ENCODE measurements around the gene TNNT1. TPM values are rescaled to one million over a fixed set of nuclear protein-coding genes. Genes with fewer than 3 reads are reported as not detected.
A peak's percentile ranks its signal among the peaks of the same experiment; 100 is the strongest.

TNNT1 gene, protein sequence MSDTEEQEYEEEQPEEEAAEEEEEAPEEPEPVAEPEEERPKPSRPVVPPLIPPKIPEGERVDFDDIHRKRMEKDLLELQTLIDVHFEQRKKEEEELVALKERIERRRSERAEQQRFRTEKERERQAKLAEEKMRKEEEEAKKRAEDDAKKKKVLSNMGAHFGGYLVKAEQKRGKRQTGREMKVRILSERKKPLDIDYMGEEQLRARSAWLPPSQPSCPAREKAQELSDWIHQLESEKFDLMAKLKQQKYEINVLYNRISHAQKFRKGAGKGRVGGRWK
- 74.1 and 121 TPM in 2 replicates for total RNA-seq (ENCODE audit: low replicate concordance)

DNA sequence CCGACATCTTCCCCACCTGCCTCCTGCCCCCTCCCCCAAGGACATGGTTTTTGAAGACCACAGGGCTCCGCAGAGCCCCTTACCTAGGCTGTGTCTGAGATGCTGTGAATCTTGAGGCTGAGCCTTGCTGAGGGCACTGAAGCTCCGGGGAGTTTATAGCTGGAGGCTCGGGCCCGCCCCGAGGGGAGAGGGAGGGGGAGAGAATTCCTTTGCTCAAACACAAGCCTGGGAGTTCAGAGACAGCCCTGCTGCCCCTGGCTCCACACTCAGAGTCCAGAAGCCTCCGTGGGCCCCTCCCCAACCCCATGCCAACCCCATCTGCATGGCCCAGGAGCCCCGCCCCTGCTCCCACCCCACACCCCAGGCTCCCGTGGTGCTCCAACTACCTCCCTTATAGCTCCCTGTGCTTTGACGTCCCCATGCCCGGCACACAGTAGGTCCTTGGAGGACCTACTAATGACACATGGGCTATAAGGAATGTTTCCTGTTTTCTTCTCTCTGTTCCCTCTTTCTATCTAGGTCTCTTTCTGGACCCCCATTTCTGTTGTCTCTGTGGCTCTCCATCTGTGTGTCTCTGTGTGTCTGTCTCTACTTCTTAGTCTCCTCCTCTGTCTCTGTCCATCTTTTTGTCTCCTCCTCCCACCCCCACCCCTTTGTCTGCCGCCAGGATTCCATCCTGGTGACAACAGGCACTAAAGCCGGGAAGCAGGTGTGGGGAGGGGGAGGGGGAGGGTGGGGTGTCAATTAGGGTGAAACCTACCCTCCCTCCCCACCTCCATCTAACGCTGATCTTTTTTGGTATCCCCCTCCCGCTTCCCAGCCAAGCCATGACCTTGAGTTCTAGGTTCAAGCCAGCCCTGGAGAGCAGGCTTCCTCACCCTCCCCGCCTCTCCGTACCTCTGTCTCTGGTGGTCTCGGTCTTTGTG lies at the start of gene TNNT1:
Gene TNNT1 (minus strand): TSS at position 129 of the 926 bp plus-strand sequence. CDS start 2,049 bp downstream, outside the sequence.
- H3K36me3 ChIP-seq, result no peaks in the 10 kb centered on the region
- Mint-ChIP-seq H3K9me3 (peaks cover 2% of the 10 kb centered on the region), H3K4me3 (peak within 1 kb of the TSS; percentile 55), H3K36me3 (peaks cover 2% of the 10 kb centered on the region), H3K27me3 (ENCODE audit: insufficient read depth, low read depth) (peaks cover 47% of the 10 kb centered on the region), H3K4me1 (peaks cover 19% of the 10 kb centered on the region), H3K27ac (peak within 1 kb of the TSS; percentile 81)
- no peak within 1 kb of the TSS for H3K27ac ChIP-seq
- H3K4me2 ChIP-seq, result peak within 1 kb of the TSS; percentile 67
- no peaks in the 10 kb centered on the region for H3K27me3 ChIP-seq
- peaks cover 23% of the 10 kb centered on the region for H3K4me1 ChIP-seq
- TF ChIP-seq EZH2phosphoT487 (IDR thresholded peaks at IDR 0.05) (no peak), EZH2 (IDR thresholded peaks at IDR 0.05) (no peak)
- TF ChIP-seq, protein P1, sequence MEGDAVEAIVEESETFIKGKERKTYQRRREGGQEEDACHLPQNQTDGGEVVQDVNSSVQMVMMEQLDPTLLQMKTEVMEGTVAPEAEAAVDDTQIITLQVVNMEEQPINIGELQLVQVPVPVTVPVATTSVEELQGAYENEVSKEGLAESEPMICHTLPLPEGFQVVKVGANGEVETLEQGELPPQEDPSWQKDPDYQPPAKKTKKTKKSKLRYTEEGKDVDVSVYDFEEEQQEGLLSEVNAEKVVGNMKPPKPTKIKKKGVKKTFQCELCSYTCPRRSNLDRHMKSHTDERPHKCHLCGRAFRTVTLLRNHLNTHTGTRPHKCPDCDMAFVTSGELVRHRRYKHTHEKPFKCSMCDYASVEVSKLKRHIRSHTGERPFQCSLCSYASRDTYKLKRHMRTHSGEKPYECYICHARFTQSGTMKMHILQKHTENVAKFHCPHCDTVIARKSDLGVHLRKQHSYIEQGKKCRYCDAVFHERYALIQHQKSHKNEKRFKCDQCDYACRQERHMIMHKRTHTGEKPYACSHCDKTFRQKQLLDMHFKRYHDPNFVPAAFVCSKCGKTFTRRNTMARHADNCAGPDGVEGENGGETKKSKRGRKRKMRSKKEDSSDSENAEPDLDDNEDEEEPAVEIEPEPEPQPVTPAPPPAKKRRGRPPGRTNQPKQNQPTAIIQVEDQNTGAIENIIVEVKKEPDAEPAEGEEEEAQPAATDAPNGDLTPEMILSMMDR (IDR thresholded peaks at IDR 0.05), result no peak
- peaks cover 42% of the 10 kb centered on the region for H3F3A ChIP-seq (ENCODE audit: low read depth)
- DNase-seq (ENCODE audit: low spot score), result peak; percentile 78
- no peak within 1 kb of the TSS for H3K9ac ChIP-seq
- no peaks in the 10 kb centered on the region for H3K9me3 ChIP-seq (ENCODE audit: low read depth)
- no peaks in the 10 kb centered on the region for H3K79me2 ChIP-seq (ENCODE audit: low read depth)
- no peaks in the 10 kb centered on the region for H4K20me1 ChIP-seq (ENCODE audit: low read depth)
- peak within 1 kb of the TSS; percentile 26 for H3K4me3 ChIP-seq
- H2AFZ ChIP-seq (replicated peaks), result peak within 1 kb of the TSS; percentile 8

DNA sequence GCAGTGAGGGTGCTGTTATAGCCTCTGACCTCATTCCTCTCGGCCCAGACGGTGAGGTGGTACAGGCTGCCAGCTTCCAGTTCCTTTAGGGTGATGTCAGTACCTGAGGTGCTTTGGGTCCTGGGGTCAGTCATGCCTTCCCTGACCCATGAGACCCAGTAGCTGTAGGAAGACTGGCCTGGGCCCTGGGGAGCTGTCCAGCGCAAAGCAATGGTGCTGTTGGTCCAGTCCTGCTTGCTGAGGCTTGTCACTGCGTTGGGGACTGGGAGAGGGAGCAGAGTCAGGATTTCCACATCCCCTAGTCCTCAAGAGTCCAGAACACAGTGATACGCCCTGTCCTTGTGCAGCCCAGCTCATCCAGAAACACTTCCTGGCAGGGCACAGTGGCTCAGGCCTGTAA lies 49.6 kb upstream of the TNNT1 start:
- H3K27me3 Mint-ChIP-seq (ENCODE audit: insufficient read depth, low read depth), result peaks cover 14% of the 10 kb centered on the region
- H2AFZ ChIP-seq (replicated peaks), result no peak overlapping the region
- no peak for TF ChIP-seq EZH2 (IDR thresholded peaks at IDR 0.05)
- TF ChIP-seq, protein P1 (IDR thresholded peaks at IDR 0.05), result no peak
- no peak for TF ChIP-seq EZH2phosphoT487 (IDR thresholded peaks at IDR 0.05)
- H3K36me3 Mint-ChIP-seq, result no peaks in the 10 kb centered on the region
- H3K4me3 ChIP-seq, result no peak overlapping the region
- no peak overlapping the region for H3K4me3 Mint-ChIP-seq
- H3K9me3 ChIP-seq (ENCODE audit: low read depth), result no peaks in the 10 kb centered on the region
- H3K79me2 ChIP-seq (ENCODE audit: low read depth), result no peaks in the 10 kb centered on the region
- peak; percentile 29 for DNase-seq (ENCODE audit: low spot score)
- H3F3A ChIP-seq (ENCODE audit: low read depth), result no peaks in the 10 kb centered on the region
- no peaks in the 10 kb centered on the region for H4K20me1 ChIP-seq (ENCODE audit: low read depth)
- H3K9ac ChIP-seq, result no peak overlapping the region
- H3K9me3 Mint-ChIP-seq, result no peaks in the 10 kb centered on the region
- no peaks in the 10 kb centered on the region for H3K4me1 ChIP-seq
- H3K4me1 Mint-ChIP-seq, result no peaks in the 10 kb centered on the region
- no peak overlapping the region for H3K4me2 ChIP-seq
- H3K36me3 ChIP-seq, result no peaks in the 10 kb centered on the region
- H3K27me3 ChIP-seq, result peaks cover 11% of the 10 kb centered on the region
- no peak overlapping the region for H3K27ac Mint-ChIP-seq
- no peak overlapping the region for H3K27ac ChIP-seq

DNA sequence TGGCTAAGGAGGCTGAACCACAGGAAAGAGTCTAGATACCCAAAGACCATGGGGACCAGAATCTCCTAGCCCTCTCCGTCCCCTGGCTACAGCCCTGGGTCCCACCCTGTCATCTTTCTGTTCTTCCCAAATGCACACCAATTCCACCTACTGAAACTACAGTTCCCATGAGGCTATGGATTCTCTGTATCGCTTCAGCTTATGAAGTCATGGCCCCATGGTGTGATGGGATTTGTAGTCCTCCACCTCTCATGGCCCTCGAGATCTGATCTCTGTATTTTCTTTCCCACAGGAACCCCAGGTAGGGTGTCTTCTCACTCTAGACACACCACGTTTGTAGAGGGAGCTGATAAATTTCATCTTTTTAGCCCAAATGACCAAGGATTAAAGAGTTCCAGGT lies 48.5 kb upstream of the TNNT1 start:
- H3K9ac ChIP-seq, result no peak overlapping the region
- peaks cover 11% of the 10 kb centered on the region for H3K27me3 ChIP-seq
- no peak overlapping the region for H3K27ac ChIP-seq
- H3K4me3 ChIP-seq, result no peak overlapping the region
- H3K4me1 ChIP-seq, result no peaks in the 10 kb centered on the region
- peak; percentile 39 for DNase-seq (ENCODE audit: low spot score)
- Mint-ChIP-seq H3K27me3 (ENCODE audit: insufficient read depth, low read depth) (peaks cover 16% of the 10 kb centered on the region), H3K4me1 (no peaks in the 10 kb centered on the region), H3K9me3 (no peaks in the 10 kb centered on the region), H3K4me3 (peak overlapping the region; percentile 41), H3K27ac (peak overlapping the region; percentile 51), H3K36me3 (no peaks in the 10 kb centered on the region)
- H3K4me2 ChIP-seq, result no peak overlapping the region
- no peak for TF ChIP-seq EZH2phosphoT487 (IDR thresholded peaks at IDR 0.05)
- H3K79me2 ChIP-seq (ENCODE audit: low read depth), result no peaks in the 10 kb centered on the region
- no peaks in the 10 kb centered on the region for H4K20me1 ChIP-seq (ENCODE audit: low read depth)
- no peaks in the 10 kb centered on the region for H3K36me3 ChIP-seq
- no peaks in the 10 kb centered on the region for H3F3A ChIP-seq (ENCODE audit: low read depth)
- H2AFZ ChIP-seq (replicated peaks), result no peak overlapping the region
- no peaks in the 10 kb centered on the region for H3K9me3 ChIP-seq (ENCODE audit: low read depth)
